OCI-LY3 (cell line): ENCODE data around the gene NPBWR2.

ENCODE experiments used
- H2AFZ ChIP-seq: fragments of 200-600, 300-600 bp; shearing (Covaris generic); 2 replicates; pipeline ENCODE4 v1.6.0; 2014; ENCODE audit warnings: antibody characterized with exemption, low read depth, low read length
- H3K27ac ChIP-seq: fragments of 200-600, 300-600 bp; sonication (generic); 2 replicates; pipeline ENCODE4 v1.5.1; 2014; ENCODE audit warnings: mild to moderate bottlenecking, low read length, moderate library complexity, mixed read lengths
- H3K27me3 ChIP-seq: fragments of 200-600, 300-600 bp; sonication (generic); 2 replicates; pipeline ENCODE4 v1.6.1; 2014; ENCODE audit warnings: low read depth, low read length, mixed read lengths
- H3K36me3 ChIP-seq: fragments of 200-600, 300-600 bp; sonication (generic); replicated peaks from 2 replicates; pipeline ENCODE3; 2014; ENCODE audit warnings: low read depth, low read length, mixed read lengths
- H3K4me1 ChIP-seq: fragments of 300-600, 200-600 bp; sonication (generic); 2 replicates; pipeline ENCODE4 v1.6.1; 2014; ENCODE audit warnings: low read length, mixed read lengths
- H3K4me2 ChIP-seq: fragments of 200-600, 300-600 bp; sonication (generic); 2 replicates; pipeline ENCODE4 v1.6.1; 2014; ENCODE audit warnings: low read length, mixed read lengths
- H3K4me3 ChIP-seq: fragments of 300-600, 200-600 bp; sonication (generic); 2 replicates; pipeline ENCODE4 v1.5.1; 2014; ENCODE audit warnings: antibody characterized with exemption, mild to moderate bottlenecking, low read length, moderate library complexity
- H3K79me2 ChIP-seq: fragments of 300-600, 200-600 bp; shearing (Covaris generic); 2 replicates; pipeline ENCODE4 v1.6.1; 2014; ENCODE audit warnings: mild to moderate bottlenecking, low read length, mixed read lengths
- H3K9ac ChIP-seq: fragments of 300-600, 200-600 bp; shearing (Covaris generic); 2 replicates; pipeline ENCODE4 v1.6.0; 2014; ENCODE audit warnings: mild to moderate bottlenecking, low read length, moderate library complexity
- H3K9me3 ChIP-seq: fragments of 200-600, 300-600 bp; shearing (Covaris generic); 2 replicates; pipeline ENCODE4 v1.6.1; 2014; ENCODE audit warnings: low read length, mixed read lengths; ENCODE audit not compliant: insufficient read depth
- H4K20me1 ChIP-seq: fragments of 200-600, 300-600 bp; sonication (generic); 2 replicates; pipeline ENCODE4 v1.6.1; 2016; ENCODE audit warnings: low read length, mixed read lengths; ENCODE audit not compliant: insufficient read depth
- CTCF ChIP-seq: fragments of 200-600, 300-600 bp; sonication (generic); IDR thresholded peaks from 2 replicates; pipeline ENCODE4 v1.5.1; 2014; ENCODE audit warnings: antibody characterized with exemption, low read length, low read depth
- EZH2phosphoT487 ChIP-seq: fragments of 200-600 bp; shearing (Covaris generic); IDR thresholded peaks from 2 replicates; pipeline ENCODE4 v1.6.1; 2018; ENCODE audit warnings: antibody characterized with exemption, mixed run types, low read depth

The NPBWR2 gene

GRCh38 chr20:64055893-64056638 lies 51.3 kb downstream of the NPBWR2 start:
- Histone ChIP-seq H3K79me2 (no peaks in the 10 kb centered on the region), H3K4me3 (no peak overlapping the region), H4K20me1 (no peaks in the 10 kb centered on the region), H3K9ac (no peak overlapping the region; the same call in 1 of the 2 replicates), H3K27ac (no peak overlapping the region), H3K36me3 (no peaks in the 10 kb centered on the region), H3K4me1 (peaks cover 43% of the 10 kb centered on the region), H3K9me3 (no peaks in the 10 kb centered on the region), H2AFZ (no peak overlapping the region), H3K4me2 (peak overlapping the region; percentile 83; the same call in 1 of the 2 replicates), H3K27me3 (peaks cover 5% of the 10 kb centered on the region; the same call in 1 of the 2 replicates)
- TF ChIP-seq EZH2phosphoT487 (no peak), CTCF (no peak)

GRCh38 chr20:64055396-64055892 lies 51.9 kb downstream of the NPBWR2 start:
- H3K4me1 ChIP-seq, result peaks cover 43% of the 10 kb centered on the region
- H3K79me2 ChIP-seq, result no peaks in the 10 kb centered on the region
- H3K27me3 ChIP-seq, result peaks cover 5% of the 10 kb centered on the region; the same call in 1 of the 2 replicates
- no peaks in the 10 kb centered on the region for H4K20me1 ChIP-seq
- no peaks in the 10 kb centered on the region for H3K36me3 ChIP-seq
- H3K27ac ChIP-seq, result no peak overlapping the region
- H3K4me2 ChIP-seq, result peak overlapping the region; percentile 83; the same call in 1 of the 2 replicates
- H3K9me3 ChIP-seq, result no peaks in the 10 kb centered on the region
- H3K9ac ChIP-seq, result no peak overlapping the region
- TF ChIP-seq CTCF, result no peak
- TF ChIP-seq EZH2phosphoT487, result no peak
- no peak overlapping the region for H2AFZ ChIP-seq
- no peak overlapping the region for H3K4me3 ChIP-seq

GRCh38 chr20:64053841-64054661 lies 53.3 kb downstream of the NPBWR2 start:
- no peak overlapping the region for H3K27ac ChIP-seq
- H3K9ac ChIP-seq, result no peak overlapping the region
- no peak overlapping the region for H3K4me2 ChIP-seq
- no peaks in the 10 kb centered on the region for H3K79me2 ChIP-seq
- no peak overlapping the region; the same call in 1 of the 2 replicates for H2AFZ ChIP-seq
- H3K27me3 ChIP-seq, result peaks cover 5% of the 10 kb centered on the region; the same call in 1 of the 2 replicates
- peaks cover 43% of the 10 kb centered on the region for H3K4me1 ChIP-seq
- H3K4me3 ChIP-seq, result no peak overlapping the region
- no peaks in the 10 kb centered on the region for H4K20me1 ChIP-seq
- H3K9me3 ChIP-seq, result no peaks in the 10 kb centered on the region
- TF ChIP-seq EZH2phosphoT487, result no peak
- TF ChIP-seq CTCF, result peak; percentile 44
- no peaks in the 10 kb centered on the region for H3K36me3 ChIP-seq
